HepG2 (cell line): ENCODE data around the gene RNU5B-1. TPM values are rescaled to one million over a fixed set of nuclear protein-coding genes. Genes with fewer than 3 reads are reported as not detected.

Experiments used
- BHLHE40 ChIP-seq: IDR thresholded peaks from 2 replicates; pipeline ENCODE4 v1.6.1; 2011; ENCODE audit warnings: low read length, improper control_type of control experiment
- GLI4 ChIP-seq: sonication (generic); formaldehyde crosslinking; IDR thresholded peaks from 2 replicates; pipeline ENCODE4 v1.5.1; 2020; ENCODE audit warnings: missing genetic modification reagents, mild to moderate bottlenecking, moderate library complexity, borderline replicate concordance
- HOXA7 ChIP-seq: sonication (generic); formaldehyde crosslinking; IDR thresholded peaks from 2 replicates; pipeline ENCODE4 v1.8.1; 2022; ENCODE audit warnings: mild to moderate bottlenecking, missing genetic modification reagents, moderate library complexity
- IRX3 ChIP-seq: sonication (generic); formaldehyde crosslinking; IDR thresholded peaks from 2 replicates; pipeline ENCODE4 v1.8.1; 2023; ENCODE audit warnings: mild to moderate bottlenecking, low read depth, missing genetic modification reagents, borderline replicate concordance
- KDM6A ChIP-seq: IDR thresholded peaks from 2 replicates; pipeline ENCODE4 v1.6.1; 2016; ENCODE audit warnings: low read depth
- MIER3 ChIP-seq: IDR thresholded peaks from 2 replicates; pipeline ENCODE4 v1.6.1; 2016; ENCODE audit warnings: missing compliant biosample characterization, borderline replicate concordance
- SMARCC2 ChIP-seq: fragments of 450-650 bp; IDR thresholded peaks from 2 replicates; pipeline ENCODE4 v1.6.1; 2017; ENCODE audit warnings: antibody characterized with exemption, mild to moderate bottlenecking
- SSRP1 ChIP-seq: IDR thresholded peaks from 2 replicates; pipeline ENCODE4 v1.6.1; 2016; ENCODE audit warnings: control low read depth
- STAT5B ChIP-seq: sonication (generic); formaldehyde crosslinking; IDR thresholded peaks from 2 replicates; pipeline ENCODE4 v1.4.0; 2020; ENCODE audit warnings: missing genetic modification reagents
- THAP11 ChIP-seq: IDR thresholded peaks from 2 replicates; pipeline ENCODE4 v1.6.1; 2016; ENCODE audit warnings: missing biosample characterization, missing genetic modification reagents
- ZNF263 ChIP-seq: sonication (generic); formaldehyde crosslinking; IDR thresholded peaks from 2 replicates; pipeline ENCODE4 v1.4.0; 2020; ENCODE audit warnings: missing genetic modification reagents
- ZNF30 ChIP-seq: sonication (generic); formaldehyde crosslinking; IDR thresholded peaks from 2 replicates; pipeline ENCODE4 v1.5.0; 2020; ENCODE audit warnings: mild to moderate bottlenecking, missing genetic modification reagents
- ZNF558 ChIP-seq: sonication (generic); formaldehyde crosslinking; IDR thresholded peaks from 2 replicates; pipeline ENCODE4 v1.9.0; 2022; ENCODE audit warnings: mild to moderate bottlenecking, missing genetic modification reagents, borderline replicate concordance
- ZNF777 ChIP-seq: sonication (generic); formaldehyde crosslinking; IDR thresholded peaks from 2 replicates; pipeline ENCODE4 v1.4.0; 2020; ENCODE audit warnings: missing genetic modification reagents
- ZSCAN30 ChIP-seq: sonication (generic); formaldehyde crosslinking; IDR thresholded peaks from 2 replicates; pipeline ENCODE4 v1.5.0; 2020; ENCODE audit warnings: mild to moderate bottlenecking, missing genetic modification reagents
- polyA plus RNA-seq, 8 experiments: library from polyadenylated mRNA; depleted of rRNA in 3 of 8; stranded (reverse) in 7 of 8; unstranded in 1 of 8; fragments of >200 nt; fragmentation: Illumina TruSeq in 4 of 8; extraction: Trizol in 4 of 8; gene quantifications; 2 replicates each; pipeline versions ENCODE4 v1.2.1 to v1.2.3, GENCODE V29; 2011 to 2016; ENCODE audit warnings: low read depth in 4 of 8, missing spikeins in 1 of 8, mixed read lengths in 1 of 8; ENCODE audit not compliant: insufficient read depth in 1 of 8
- total RNA-seq, 5 experiments: library from RNA; depleted of rRNA; stranded (reverse); fragments of >200 nt; fragmentation: Illumina TruSeq; extraction: Trizol; gene quantifications; 2 replicates each; pipeline ENCODE4 v1.2.3, GENCODE V29; 2016; ENCODE audit warnings: low read depth in 1 of 5
- TF ChIP-seq, protein P1 (sequence below): sonication (generic); formaldehyde crosslinking; conservative IDR thresholded peaks from 2 replicates; pipeline ENCODE4 v1.4.0; 2020; ENCODE audit warnings: missing genetic modification reagents
- TF ChIP-seq, protein P2 (sequence below): sonication (generic); formaldehyde crosslinking; IDR thresholded peaks from 2 replicates; pipeline ENCODE4 v1.4.0; 2020; ENCODE audit warnings: missing genetic modification reagents, mild to moderate bottlenecking, borderline replicate concordance
- TF ChIP-seq, protein P3 (sequence below): sonication (generic); formaldehyde crosslinking; IDR thresholded peaks from 2 replicates; pipeline ENCODE4 v1.9.0; 2022; ENCODE audit warnings: low read depth, missing genetic modification reagents
- TF ChIP-seq, protein P4 (sequence below): sonication (generic); formaldehyde crosslinking; IDR thresholded peaks from 2 replicates; pipeline ENCODE4 v1.8.0; 2022; ENCODE audit warnings: missing genetic modification reagents, mild to moderate bottlenecking, borderline replicate concordance
- TF ChIP-seq, protein P5 (sequence below): sonication (generic); formaldehyde crosslinking; IDR thresholded peaks from 2 replicates; pipeline ENCODE4 v1.5.0; 2020; ENCODE audit warnings: mild to moderate bottlenecking, missing genetic modification reagents, moderate library complexity

Gene RNU5B-1
- total and polyA plus RNA-seq, 2 of the 13 experiments (the other 11 are each of a cell fraction or from before 2014, with no cell fraction given): 1,646 TPM; not detected in 1

DNA sequence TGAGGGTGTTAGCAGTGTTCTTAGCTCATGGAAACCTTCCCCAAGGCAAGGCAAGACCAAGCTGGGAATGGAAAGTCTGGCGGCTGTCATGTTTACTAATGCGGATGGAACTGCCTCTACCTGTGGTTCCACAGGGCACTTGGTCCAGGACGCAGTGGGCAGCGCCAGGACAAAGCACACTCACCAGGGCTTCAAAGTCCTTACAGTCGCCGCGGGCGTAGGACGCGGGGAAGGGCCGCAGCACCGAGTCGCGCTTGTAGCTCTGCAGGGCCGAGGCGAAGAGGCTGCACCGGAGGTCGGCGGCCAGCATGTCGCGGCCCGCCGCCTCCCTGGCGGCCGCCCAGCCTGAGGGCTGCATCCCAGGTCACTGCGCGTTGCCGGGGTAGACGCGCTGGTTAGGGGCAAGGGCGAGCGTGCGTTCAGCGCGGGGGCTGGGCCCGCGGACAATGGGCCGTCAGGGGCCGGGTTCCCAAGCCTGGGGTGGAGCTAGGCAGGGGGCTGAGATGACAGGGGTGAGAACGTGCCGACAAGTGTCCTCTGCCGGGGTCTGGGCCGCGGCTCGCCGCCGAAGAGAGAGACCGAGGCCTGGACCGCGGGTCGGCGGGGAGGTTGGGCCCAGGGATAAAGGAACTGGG lies 18.3 kb upstream of the RNU5B-1 start (continued):
- TF ChIP-seq ZNF263 (CRISPR knock-in tag) (peak; percentile 13; the same call in 1 of the 2 replicates), BHLHE40 (no peak), STAT5B (CRISPR knock-in tag) (no peak), GLI4 (CRISPR knock-in tag) (peak; percentile 82; the same call in 1 of the 2 replicates), ZNF30 (CRISPR knock-in tag) (peak; percentile 88), KDM6A (CRISPR knock-in tag) (no peak), ZNF777 (CRISPR knock-in tag) (peak; percentile 80), ZSCAN30 (no peak), ZNF558 (CRISPR knock-in tag) (no peak), IRX3 (CRISPR knock-in tag) (0 out of 2 replicates have a peak, but pooled peaks have one; percentile 17), SMARCC2 (no peak), SSRP1 (CRISPR knock-in tag) (no peak), MIER3 (CRISPR knock-in tag) (no peak), THAP11 (CRISPR knock-in tag) (no peak), HOXA7 (CRISPR knock-in tag) (no peak)
- TF ChIP-seq, protein P1, sequence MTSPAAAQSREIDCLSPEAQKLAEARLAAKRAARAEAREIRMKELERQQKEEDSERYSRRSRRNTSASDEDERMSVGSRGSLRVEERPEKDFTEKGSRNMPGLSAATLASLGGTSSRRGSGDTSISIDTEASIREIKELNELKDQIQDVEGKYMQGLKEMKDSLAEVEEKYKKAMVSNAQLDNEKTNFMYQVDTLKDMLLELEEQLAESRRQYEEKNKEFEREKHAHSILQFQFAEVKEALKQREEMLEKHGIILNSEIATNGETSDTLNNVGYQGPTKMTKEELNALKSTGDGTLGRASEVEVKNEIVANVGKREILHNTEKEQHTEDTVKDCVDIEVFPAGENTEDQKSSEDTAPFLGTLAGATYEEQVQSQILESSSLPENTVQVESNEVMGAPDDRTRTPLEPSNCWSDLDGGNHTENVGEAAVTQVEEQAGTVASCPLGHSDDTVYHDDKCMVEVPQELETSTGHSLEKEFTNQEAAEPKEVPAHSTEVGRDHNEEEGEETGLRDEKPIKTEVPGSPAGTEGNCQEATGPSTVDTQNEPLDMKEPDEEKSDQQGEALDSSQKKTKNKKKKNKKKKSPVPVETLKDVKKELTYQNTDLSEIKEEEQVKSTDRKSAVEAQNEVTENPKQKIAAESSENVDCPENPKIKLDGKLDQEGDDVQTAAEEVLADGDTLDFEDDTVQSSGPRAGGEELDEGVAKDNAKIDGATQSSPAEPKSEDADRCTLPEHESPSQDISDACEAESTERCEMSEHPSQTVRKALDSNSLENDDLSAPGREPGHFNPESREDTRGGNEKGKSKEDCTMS (CRISPR knock-in tag): no peak
- TF ChIP-seq, protein P2, sequence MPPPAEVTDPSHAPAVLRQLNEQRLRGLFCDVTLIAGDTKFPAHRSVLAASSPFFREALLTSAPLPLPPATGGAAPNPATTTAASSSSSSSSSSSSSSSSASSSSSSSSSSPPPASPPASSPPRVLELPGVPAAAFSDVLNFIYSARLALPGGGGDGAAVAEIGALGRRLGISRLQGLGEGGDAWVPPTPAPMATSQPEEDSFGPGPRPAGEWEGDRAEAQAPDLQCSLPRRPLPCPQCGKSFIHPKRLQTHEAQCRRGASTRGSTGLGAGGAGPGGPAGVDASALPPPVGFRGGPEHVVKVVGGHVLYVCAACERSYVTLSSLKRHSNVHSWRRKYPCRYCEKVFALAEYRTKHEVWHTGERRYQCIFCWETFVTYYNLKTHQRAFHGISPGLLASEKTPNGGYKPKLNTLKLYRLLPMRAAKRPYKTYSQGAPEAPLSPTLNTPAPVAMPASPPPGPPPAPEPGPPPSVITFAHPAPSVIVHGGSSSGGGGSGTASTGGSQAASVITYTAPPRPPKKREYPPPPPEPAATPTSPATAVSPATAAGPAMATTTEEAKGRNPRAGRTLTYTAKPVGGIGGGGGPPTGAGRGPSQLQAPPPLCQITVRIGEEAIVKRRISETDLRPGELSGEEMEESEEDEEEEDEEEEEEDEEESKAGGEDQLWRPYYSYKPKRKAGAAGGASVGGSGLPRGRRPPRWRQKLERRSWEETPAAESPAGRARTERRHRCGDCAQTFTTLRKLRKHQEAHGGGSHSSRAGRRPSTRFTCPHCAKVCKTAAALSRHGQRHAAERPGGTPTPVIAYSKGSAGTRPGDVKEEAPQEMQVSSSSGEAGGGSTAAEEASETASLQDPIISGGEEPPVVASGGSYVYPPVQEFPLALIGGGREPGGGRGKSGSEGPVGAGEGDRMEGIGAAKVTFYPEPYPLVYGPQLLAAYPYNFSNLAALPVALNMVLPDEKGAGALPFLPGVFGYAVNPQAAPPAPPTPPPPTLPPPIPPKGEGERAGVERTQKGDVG (CRISPR knock-in tag): peak; percentile 47; the same call in 1 of the 2 replicates
- TF ChIP-seq, protein P3, sequence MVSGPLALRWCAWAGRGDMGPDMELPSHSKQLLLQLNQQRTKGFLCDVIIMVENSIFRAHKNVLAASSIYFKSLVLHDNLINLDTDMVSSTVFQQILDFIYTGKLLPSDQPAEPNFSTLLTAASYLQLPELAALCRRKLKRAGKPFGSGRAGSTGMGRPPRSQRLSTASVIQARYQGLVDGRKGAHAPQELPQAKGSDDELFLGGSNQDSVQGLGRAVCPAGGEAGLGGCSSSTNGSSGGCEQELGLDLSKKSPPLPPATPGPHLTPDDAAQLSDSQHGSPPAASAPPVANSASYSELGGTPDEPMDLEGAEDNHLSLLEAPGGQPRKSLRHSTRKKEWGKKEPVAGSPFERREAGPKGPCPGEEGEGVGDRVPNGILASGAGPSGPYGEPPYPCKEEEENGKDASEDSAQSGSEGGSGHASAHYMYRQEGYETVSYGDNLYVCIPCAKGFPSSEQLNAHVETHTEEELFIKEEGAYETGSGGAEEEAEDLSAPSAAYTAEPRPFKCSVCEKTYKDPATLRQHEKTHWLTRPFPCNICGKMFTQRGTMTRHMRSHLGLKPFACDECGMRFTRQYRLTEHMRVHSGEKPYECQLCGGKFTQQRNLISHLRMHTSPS (CRISPR knock-in tag): no peak
- TF ChIP-seq, protein P4, sequence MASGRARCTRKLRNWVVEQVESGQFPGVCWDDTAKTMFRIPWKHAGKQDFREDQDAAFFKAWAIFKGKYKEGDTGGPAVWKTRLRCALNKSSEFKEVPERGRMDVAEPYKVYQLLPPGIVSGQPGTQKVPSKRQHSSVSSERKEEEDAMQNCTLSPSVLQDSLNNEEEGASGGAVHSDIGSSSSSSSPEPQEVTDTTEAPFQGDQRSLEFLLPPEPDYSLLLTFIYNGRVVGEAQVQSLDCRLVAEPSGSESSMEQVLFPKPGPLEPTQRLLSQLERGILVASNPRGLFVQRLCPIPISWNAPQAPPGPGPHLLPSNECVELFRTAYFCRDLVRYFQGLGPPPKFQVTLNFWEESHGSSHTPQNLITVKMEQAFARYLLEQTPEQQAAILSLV (CRISPR knock-in tag): no peak; the same call in 1 of the 2 replicates
- TF ChIP-seq, protein P5, sequence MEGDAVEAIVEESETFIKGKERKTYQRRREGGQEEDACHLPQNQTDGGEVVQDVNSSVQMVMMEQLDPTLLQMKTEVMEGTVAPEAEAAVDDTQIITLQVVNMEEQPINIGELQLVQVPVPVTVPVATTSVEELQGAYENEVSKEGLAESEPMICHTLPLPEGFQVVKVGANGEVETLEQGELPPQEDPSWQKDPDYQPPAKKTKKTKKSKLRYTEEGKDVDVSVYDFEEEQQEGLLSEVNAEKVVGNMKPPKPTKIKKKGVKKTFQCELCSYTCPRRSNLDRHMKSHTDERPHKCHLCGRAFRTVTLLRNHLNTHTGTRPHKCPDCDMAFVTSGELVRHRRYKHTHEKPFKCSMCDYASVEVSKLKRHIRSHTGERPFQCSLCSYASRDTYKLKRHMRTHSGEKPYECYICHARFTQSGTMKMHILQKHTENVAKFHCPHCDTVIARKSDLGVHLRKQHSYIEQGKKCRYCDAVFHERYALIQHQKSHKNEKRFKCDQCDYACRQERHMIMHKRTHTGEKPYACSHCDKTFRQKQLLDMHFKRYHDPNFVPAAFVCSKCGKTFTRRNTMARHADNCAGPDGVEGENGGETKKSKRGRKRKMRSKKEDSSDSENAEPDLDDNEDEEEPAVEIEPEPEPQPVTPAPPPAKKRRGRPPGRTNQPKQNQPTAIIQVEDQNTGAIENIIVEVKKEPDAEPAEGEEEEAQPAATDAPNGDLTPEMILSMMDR (CRISPR knock-in tag): no peak
